GM18519 (cell line): ENCODE measurements around the gene MDC1.
"Not testable (repeated sequence)": the region's sequence is repeated elsewhere in the genome, so short reads cannot be mapped to it uniquely, and the experiment has no call there.

ENCODE experiments used
- ATAC-seq: cut with Tn5 transposase; IDR thresholded peaks from one replicate; pipeline ENCODE4 v1.9.1; 2021; ENCODE audit warnings: mild to moderate bottlenecking, moderate library complexity; ENCODE audit not compliant: unreplicated experiment, low FRiP score

Gene MDC1, protein sequence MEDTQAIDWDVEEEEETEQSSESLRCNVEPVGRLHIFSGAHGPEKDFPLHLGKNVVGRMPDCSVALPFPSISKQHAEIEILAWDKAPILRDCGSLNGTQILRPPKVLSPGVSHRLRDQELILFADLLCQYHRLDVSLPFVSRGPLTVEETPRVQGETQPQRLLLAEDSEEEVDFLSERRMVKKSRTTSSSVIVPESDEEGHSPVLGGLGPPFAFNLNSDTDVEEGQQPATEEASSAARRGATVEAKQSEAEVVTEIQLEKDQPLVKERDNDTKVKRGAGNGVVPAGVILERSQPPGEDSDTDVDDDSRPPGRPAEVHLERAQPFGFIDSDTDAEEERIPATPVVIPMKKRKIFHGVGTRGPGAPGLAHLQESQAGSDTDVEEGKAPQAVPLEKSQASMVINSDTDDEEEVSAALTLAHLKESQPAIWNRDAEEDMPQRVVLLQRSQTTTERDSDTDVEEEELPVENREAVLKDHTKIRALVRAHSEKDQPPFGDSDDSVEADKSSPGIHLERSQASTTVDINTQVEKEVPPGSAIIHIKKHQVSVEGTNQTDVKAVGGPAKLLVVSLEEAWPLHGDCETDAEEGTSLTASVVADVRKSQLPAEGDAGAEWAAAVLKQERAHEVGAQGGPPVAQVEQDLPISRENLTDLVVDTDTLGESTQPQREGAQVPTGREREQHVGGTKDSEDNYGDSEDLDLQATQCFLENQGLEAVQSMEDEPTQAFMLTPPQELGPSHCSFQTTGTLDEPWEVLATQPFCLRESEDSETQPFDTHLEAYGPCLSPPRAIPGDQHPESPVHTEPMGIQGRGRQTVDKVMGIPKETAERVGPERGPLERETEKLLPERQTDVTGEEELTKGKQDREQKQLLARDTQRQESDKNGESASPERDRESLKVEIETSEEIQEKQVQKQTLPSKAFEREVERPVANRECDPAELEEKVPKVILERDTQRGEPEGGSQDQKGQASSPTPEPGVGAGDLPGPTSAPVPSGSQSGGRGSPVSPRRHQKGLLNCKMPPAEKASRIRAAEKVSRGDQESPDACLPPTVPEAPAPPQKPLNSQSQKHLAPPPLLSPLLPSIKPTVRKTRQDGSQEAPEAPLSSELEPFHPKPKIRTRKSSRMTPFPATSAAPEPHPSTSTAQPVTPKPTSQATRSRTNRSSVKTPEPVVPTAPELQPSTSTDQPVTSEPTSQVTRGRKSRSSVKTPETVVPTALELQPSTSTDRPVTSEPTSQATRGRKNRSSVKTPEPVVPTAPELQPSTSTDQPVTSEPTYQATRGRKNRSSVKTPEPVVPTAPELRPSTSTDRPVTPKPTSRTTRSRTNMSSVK (N-terminal part only)

DNA sequence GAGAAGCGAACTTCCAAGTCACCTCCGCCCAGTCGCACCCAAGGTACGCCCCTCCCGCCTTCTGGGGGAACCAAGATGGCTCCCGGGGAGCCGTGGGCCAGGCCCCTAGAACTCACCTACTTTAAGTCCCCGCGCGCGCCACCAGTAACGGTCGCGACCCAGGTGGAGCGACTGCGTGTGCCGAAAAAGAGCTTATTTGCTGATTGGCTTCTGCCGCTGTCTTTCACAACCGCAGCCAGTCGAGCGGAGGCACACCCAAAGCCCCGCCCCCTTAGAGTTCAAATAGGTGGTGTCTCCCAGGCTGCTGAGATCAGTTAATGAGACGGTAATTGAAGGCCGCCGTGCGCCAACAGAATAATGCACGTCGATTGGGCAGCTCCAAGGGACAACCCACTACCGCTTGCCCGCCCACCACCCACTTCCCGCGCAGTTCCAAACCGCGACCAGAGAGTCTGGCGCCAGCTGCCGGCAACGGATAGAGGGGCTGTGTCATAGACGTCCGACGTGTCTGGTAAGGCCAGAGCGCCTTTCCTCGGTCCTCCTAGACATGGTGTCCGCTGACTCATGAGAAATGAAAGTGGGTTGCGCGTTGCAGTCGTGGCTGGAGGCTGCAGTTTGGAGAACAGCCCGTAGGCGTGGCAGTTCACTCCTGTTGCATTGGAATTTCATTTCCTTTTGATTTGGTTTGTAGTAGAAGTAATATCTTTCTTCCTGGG lies at the start of gene MDC1:
Gene MDC1, minus strand, starts transcription at position 153 of the 716 bp plus-strand sequence. CDS start 2,106 bp downstream, outside the sequence.
- ATAC-seq = peak; percentile 55

GRCh38 chr6:30766461-30767157 lies 49.5 kb upstream of the MDC1 start:
- ATAC-seq = no peak

DNA sequence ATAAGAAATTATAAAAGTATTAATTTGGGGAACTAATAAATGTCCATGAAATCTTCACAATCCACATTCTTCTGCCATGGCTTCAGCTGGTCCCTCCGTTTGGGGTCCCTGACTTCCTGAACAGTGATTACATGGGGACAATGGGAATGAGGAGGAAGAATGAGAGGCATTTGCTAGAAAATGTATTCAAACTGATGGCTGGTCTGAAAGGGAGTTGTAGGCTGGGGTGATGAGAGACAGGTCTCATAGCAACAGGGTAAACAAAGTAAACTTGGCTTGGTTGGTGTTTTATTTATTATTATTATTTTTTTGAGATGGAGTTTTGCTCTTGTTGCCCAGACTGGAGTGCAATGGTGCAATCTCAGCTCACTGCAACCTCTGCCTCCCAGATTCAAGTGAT lies 48.4 kb upstream of the MDC1 start:
- ATAC-seq = not testable (repeated sequence)

DNA sequence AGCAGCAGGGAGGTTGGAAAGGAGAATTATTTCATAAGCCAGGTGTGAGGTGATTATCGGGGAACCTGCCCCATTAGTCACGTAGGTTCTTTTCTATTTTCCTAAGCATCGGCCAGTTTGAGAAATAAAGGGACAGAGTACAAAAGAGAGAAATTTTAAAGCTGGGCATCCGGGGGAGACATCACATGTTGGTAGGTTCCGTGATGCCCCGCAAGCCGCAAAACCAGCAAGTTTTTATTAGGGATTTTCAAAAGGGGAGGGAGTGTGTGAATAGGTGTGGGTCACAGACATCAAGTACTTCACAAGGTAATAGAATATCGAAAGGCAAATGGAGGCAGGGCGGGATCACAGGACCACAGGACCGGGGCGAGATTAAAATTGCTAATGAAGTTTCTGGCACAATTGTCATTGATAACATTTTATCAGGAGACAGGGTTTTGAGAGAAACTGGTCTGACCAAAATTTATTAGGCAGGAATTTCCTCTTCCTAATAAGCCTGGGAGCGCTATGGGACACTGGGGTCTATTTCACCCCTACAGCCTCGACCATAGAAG lies 47.5 kb upstream of the MDC1 start:
- not testable (repeated sequence) for ATAC-seq

DNA sequence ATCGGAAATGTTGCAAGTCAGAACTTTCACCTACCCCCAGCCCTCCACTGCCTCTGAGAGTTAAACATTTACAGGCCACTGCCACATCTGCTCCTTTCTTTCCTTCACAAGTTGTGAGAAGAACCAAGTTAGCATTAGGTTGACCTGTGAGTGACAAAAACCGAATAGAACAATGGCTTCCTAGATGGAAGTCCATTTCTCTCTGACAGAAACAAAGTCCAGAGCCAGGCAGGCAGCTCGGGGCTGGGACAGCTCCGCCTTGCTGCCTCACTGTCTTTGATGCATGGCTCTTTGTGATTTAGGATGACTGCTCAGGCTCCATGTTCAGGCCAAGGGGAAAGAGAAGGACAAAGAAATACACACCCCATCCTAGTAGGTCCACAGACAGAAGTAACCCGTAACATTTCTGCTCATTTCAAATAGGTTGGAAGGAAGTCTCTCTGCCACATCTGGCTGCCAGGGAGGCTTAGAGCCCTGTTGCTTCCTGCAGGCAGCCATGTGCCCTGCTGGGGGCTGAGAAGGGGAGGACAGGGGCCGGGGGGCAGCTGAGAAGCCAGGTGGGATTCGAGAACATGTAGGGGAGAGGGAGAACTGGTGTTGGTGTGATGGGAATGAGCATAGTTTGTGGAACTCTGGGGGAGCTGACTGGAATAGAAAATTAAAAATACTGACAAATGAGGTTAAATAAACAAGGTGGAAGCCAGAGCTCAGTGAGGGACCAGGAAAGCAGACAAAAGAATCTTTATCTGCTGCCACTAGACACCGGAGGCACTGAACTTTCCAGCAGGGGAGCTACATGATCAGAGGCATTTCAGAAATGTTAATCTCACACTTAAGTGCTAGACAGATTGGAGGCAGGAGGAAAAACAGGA lies 46.8 kb upstream of the MDC1 start:
- ATAC-seq = no peak

GRCh38 chr6:30763155-30763617 lies 46.1 kb upstream of the MDC1 start:
- ATAC-seq = no peak

DNA sequence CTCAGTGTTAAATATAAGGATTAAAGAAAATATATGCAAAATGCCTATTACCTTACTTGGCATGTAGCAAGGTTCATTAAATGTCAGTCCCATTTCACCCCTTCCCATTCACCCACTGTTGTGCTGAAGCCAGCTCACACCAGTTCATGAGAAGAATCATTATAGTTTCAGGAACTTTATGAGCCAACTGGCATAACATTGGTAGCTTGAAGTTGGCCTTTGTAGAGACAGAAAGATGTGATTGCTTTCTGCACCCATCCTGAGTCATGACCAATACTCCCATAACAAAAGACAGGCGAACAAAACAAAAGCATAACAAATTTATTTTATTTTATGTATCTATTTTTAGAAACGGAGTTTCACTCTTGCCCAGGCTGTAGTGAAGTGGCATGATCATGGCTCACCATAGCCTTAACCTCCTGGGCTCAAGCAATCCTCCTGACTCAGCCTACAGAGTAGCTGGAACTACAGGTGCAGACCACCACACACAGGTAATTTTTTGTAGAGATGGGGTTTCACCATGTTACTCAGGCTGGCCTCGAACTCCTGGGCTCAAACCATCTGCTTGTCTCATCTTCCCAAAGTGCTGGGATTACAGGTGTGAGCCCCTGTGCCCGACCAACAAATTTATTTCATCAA lies 44.8 kb upstream of the MDC1 start:
- no peak for ATAC-seq

DNA sequence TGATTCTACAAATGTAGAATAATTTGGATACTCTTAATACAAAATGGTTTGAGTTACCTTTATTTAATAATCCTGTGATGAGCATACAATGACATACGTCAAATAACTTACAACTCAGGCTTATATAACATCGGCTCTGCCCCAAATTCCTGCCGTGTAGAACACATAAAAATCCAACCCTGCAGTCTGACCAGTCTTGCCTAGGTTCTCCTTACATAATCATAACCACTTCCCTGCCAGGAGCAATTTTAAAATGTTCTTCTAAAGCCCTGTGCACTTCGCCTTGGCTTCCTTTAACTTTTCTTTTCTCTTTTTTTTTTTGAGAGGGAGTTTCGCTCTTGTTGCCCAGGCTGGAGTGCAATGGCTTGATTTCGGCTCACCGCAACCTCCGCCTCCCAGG lies 43.5 kb upstream of the MDC1 start:
- ATAC-seq = no peak

DNA sequence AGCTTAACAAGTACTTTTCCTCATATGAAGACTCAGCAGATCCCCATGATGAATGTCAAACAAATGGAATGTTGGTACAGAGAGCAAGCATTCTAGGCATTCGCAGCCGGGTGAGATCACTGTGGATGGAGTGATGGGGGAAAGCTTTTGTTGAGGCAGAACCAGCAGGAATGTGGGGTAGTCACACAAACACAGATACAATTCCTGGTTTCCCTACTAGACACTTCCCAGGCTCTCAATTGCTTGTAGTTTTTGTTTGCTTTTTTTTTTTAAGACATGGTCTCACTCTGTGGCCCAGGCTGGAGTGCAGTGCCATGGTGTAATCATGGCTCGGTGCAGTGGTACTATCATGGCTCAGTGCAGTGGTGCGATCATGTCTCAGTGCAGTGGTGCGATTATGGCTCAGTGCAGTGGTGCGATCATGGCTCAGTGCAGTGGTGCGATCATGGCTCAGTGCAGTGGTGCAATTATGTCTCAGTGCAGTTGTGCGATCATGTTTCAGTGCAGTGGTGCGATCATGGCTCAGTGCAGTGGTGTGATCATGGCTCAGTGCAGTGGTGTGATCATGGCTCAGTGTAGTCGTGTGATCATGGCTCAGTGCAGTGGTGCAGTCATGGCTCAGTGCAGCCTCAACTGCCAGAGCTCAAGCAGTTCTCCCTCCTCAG lies 42.6 kb upstream of the MDC1 start:
- ATAC-seq = no peak

GRCh38 chr6:30757261-30757904 lies 40.3 kb upstream of the MDC1 start:
- ATAC-seq = no peak

GRCh38 chr6:30756405-30757003 lies 39.4 kb upstream of the MDC1 start:
- not testable (repeated sequence) for ATAC-seq

GRCh38 chr6:30754631-30755030 lies 37.5 kb upstream of the MDC1 start:
- ATAC-seq = no peak

DNA sequence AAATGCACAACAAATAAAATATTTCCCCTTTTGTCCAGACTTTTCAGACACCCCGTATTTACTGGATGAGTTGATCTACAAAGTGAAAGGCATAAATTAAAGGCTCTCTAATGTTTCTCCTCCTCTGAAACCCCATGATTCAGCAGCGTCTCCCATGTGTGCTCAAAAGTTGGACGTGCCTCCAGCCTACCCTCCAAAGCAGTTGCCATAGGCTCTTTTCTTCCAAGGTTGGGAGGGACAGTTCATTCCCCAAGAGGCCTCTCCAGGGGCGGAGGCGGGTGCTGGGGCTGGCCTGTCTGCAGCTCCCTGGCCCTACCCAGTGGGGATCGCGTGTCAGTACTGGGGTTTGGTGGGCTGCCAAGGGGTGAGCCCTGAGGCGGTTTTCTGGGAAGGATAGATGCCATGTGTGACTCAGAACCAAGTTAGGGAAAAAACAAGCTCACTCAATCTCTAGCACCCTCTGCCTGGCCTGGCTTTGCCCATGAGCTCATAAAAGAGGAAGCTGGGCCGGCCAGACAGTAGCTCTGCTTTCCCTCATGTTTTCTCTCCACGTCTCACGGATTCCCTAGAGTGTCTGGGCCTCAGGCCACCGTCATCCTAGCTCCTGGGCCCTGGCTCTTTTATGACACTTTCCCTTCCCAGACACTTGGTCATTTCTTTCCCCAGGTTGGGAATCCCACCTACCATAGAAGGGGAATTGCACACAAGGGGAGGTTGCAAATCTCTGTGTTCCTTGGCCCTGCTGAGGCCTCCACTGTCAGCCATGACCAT lies 35.3 kb upstream of the MDC1 start:
- no peak for ATAC-seq

DNA sequence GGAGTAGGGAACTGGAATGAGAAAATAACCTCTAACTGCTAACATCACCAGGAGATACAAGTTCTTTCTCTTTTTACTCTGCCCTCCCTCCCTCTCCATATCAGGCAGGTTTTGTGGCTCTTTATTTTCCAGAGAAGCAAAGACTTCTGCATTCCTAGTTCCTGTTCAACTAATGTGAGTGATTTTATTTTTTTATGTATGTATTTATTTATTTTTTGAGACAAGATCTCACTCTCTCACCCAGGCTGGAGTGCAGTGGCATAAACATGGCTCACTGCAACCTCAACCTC lies 33.2 kb upstream of the MDC1 start:
- no peak for ATAC-seq

GRCh38 chr6:30749554-30750378 lies 32.7 kb upstream of the MDC1 start:
- no peak for ATAC-seq
